SU-DHL-6 (cell line): ENCODE data around the gene TBC1D16.

Experiments used
- H2AFZ ChIP-seq: fragments of 200-600 bp; sonication (generic); 2 replicates; pipeline ENCODE4 v1.6.1; 2014; ENCODE audit warnings: low read depth, mild to moderate bottlenecking, moderate library complexity, mixed read lengths, antibody characterized with exemption, low read length; ENCODE audit not compliant: severe bottlenecking
- H3F3A ChIP-seq: fragments of 200-600 bp; shearing (Covaris generic); 2 replicates; pipeline ENCODE4 v1.6.0; 2016; ENCODE audit warnings: antibody characterized with exemption, mild to moderate bottlenecking; ENCODE audit not compliant: insufficient read depth
- H3K27ac ChIP-seq: fragments of 200-600 bp; sonication (generic); 2 replicates; pipeline ENCODE4 v1.5.1; 2016; ENCODE audit warnings: low read depth, mild to moderate bottlenecking, low read length, moderate library complexity, mixed read lengths
- H3K27me3 ChIP-seq: fragments of 200-600 bp; sonication (generic), shearing (Covaris generic); 2 replicates; pipeline ENCODE4 v1.6.0; 2014; ENCODE audit warnings: mild to moderate bottlenecking, low read length
- H3K36me3 ChIP-seq: fragments of 200-600 bp; sonication (generic); 2 replicates; pipeline ENCODE4 v1.6.1; 2014; ENCODE audit warnings: mild to moderate bottlenecking, low read length, mixed read lengths
- H3K4me2 ChIP-seq: fragments of 300-600, 200-600 bp; shearing (Covaris generic), sonication (generic); 2 replicates; pipeline ENCODE4 v1.6.0; 2014; ENCODE audit warnings: low read length, low read depth, mild to moderate bottlenecking; ENCODE audit not compliant: poor library complexity, severe bottlenecking
- H3K4me3 ChIP-seq: fragments of 200-600 bp; sonication (generic); 2 replicates; pipeline ENCODE4 v1.5.1; 2014; ENCODE audit warnings: antibody characterized with exemption, low read length, mild to moderate bottlenecking, mixed read lengths; ENCODE audit not compliant: insufficient read depth, poor library complexity, severe bottlenecking
- H3K79me2 ChIP-seq: fragments of 200-600 bp; sonication (generic); 2 replicates; pipeline ENCODE4 v1.6.1; 2014; ENCODE audit warnings: mild to moderate bottlenecking, low read length, moderate library complexity; ENCODE audit not compliant: insufficient read depth
- H3K9ac ChIP-seq: fragments of 200-600 bp; sonication (generic); 2 replicates; pipeline ENCODE4 v1.7.0; 2014; ENCODE audit warnings: mild to moderate bottlenecking, low read length
- H3K9me2 ChIP-seq: fragments of 200-600 bp; sonication (generic); replicated peaks from 2 replicates; pipeline ENCODE4 v1.6.1; 2014; ENCODE audit warnings: low read length; ENCODE audit not compliant: insufficient read depth
- H3K9me3 ChIP-seq: fragments of 200-600 bp; sonication (generic); 2 replicates; pipeline ENCODE4 v1.6.1; 2014; ENCODE audit warnings: low read length, mixed read lengths; ENCODE audit not compliant: insufficient read depth
- H4K20me1 ChIP-seq: fragments of 200-600 bp; sonication (generic); 2 replicates; pipeline ENCODE4 v1.6.1; 2014; ENCODE audit warnings: low read depth, mild to moderate bottlenecking, antibody characterized with exemption, low read length, moderate library complexity, mixed read lengths
- EZH2phosphoT487 ChIP-seq: fragments of 200-600 bp; sonication (generic), shearing (Covaris generic); conservative IDR thresholded peaks from 2 replicates; pipeline ENCODE4 v1.6.1; 2018; ENCODE audit warnings: mild to moderate bottlenecking, antibody characterized with exemption, low read length, moderate library complexity, mixed read lengths
- TF ChIP-seq, protein P1 (sequence below): fragments of 200-600 bp; sonication (generic); IDR thresholded peaks from one replicate; pipeline ENCODE4 v1.5.1; 2017; ENCODE audit warnings: antibody characterized with exemption, mild to moderate bottlenecking, low read length, moderate library complexity; ENCODE audit not compliant: insufficient read depth, poor library complexity, severe bottlenecking

Gene TBC1D16

GRCh38 chr17:80002690-80003490 is 32.8 kb downstream of the TBC1D16 start:
- no peak for TF ChIP-seq EZH2phosphoT487
- TF ChIP-seq, protein P1, sequence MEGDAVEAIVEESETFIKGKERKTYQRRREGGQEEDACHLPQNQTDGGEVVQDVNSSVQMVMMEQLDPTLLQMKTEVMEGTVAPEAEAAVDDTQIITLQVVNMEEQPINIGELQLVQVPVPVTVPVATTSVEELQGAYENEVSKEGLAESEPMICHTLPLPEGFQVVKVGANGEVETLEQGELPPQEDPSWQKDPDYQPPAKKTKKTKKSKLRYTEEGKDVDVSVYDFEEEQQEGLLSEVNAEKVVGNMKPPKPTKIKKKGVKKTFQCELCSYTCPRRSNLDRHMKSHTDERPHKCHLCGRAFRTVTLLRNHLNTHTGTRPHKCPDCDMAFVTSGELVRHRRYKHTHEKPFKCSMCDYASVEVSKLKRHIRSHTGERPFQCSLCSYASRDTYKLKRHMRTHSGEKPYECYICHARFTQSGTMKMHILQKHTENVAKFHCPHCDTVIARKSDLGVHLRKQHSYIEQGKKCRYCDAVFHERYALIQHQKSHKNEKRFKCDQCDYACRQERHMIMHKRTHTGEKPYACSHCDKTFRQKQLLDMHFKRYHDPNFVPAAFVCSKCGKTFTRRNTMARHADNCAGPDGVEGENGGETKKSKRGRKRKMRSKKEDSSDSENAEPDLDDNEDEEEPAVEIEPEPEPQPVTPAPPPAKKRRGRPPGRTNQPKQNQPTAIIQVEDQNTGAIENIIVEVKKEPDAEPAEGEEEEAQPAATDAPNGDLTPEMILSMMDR = no peak
- H3K36me3 ChIP-seq = no peaks in the 10 kb centered on the region

GRCh38 chr17:80002070-80002641 is 33.5 kb downstream of the TBC1D16 start:
- Histone ChIP-seq H3K9me3 (no peaks in the 10 kb centered on the region), H3K36me3 (no peaks in the 10 kb centered on the region), H3K27me3 (no peaks in the 10 kb centered on the region), H3K27ac (no peak overlapping the region), H2AFZ (no peak overlapping the region), H3K4me2 (no peak overlapping the region), H3K9ac (no peak overlapping the region), H4K20me1 (no peaks in the 10 kb centered on the region), H3K4me3 (no peak overlapping the region), H3F3A (no peaks in the 10 kb centered on the region), H3K9me2 (no peaks in the 10 kb centered on the region), H3K79me2 (no peaks in the 10 kb centered on the region)
- TF ChIP-seq, protein P1 = no peak

More at GRCh38 chr17:80002690-80003490, 32.8 kb downstream of the TBC1D16 start:
- Histone ChIP-seq H3F3A (no peaks in the 10 kb centered on the region), H3K9me2 (no peaks in the 10 kb centered on the region), H3K27me3 (no peaks in the 10 kb centered on the region), H2AFZ (no peak overlapping the region), H3K9me3 (no peaks in the 10 kb centered on the region), H3K79me2 (no peaks in the 10 kb centered on the region), H3K4me3 (no peak overlapping the region), H3K9ac (no peak overlapping the region), H3K4me2 (no peak overlapping the region), H3K27ac (no peak overlapping the region), H4K20me1 (no peaks in the 10 kb centered on the region)

GRCh38 chr17:80000981-80001775 is 34.5 kb downstream of the TBC1D16 start:
- Histone ChIP-seq H3K9me2 (no peaks in the 10 kb centered on the region), H3F3A (no peaks in the 10 kb centered on the region), H3K9ac (no peak overlapping the region), H3K4me2 (no peak overlapping the region), H3K79me2 (no peaks in the 10 kb centered on the region), H3K9me3 (no peaks in the 10 kb centered on the region), H2AFZ (no peak overlapping the region), H3K36me3 (no peaks in the 10 kb centered on the region), H3K4me3 (no peak overlapping the region), H3K27me3 (no peaks in the 10 kb centered on the region), H3K27ac (no peak overlapping the region), H4K20me1 (no peaks in the 10 kb centered on the region)
- TF ChIP-seq, protein P1 = no peak
- TF ChIP-seq EZH2phosphoT487 = no peak
